VCaP (cell line): ENCODE data around the gene ATL2.

ENCODE experiments used
- H3K27ac ChIP-seq: fragments of 450-650 bp; 2 replicates; pipeline ENCODE4 v1.5.1; 2017
- TF ChIP-seq, protein P1 (sequence below): fragments of 450-650 bp; conservative IDR thresholded peaks from 2 replicates; pipeline ENCODE4 v1.5.1; 2017; ENCODE audit warnings: mild to moderate bottlenecking, moderate library complexity

ATL2 gene

GRCh38 chr2:38268691-38269327 lies 108.3 kb downstream of the ATL2 start:
- no peak overlapping the region for H3K27ac ChIP-seq
- TF ChIP-seq, protein P1, sequence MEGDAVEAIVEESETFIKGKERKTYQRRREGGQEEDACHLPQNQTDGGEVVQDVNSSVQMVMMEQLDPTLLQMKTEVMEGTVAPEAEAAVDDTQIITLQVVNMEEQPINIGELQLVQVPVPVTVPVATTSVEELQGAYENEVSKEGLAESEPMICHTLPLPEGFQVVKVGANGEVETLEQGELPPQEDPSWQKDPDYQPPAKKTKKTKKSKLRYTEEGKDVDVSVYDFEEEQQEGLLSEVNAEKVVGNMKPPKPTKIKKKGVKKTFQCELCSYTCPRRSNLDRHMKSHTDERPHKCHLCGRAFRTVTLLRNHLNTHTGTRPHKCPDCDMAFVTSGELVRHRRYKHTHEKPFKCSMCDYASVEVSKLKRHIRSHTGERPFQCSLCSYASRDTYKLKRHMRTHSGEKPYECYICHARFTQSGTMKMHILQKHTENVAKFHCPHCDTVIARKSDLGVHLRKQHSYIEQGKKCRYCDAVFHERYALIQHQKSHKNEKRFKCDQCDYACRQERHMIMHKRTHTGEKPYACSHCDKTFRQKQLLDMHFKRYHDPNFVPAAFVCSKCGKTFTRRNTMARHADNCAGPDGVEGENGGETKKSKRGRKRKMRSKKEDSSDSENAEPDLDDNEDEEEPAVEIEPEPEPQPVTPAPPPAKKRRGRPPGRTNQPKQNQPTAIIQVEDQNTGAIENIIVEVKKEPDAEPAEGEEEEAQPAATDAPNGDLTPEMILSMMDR, result no peak

- no peak overlapping the region for H3K27ac ChIP-seq
- TF ChIP-seq, protein P1, result no peak
These were observed 109.1 kb downstream of the ATL2 start for GRCh38 chr2:38268001-38268400.

DNA sequence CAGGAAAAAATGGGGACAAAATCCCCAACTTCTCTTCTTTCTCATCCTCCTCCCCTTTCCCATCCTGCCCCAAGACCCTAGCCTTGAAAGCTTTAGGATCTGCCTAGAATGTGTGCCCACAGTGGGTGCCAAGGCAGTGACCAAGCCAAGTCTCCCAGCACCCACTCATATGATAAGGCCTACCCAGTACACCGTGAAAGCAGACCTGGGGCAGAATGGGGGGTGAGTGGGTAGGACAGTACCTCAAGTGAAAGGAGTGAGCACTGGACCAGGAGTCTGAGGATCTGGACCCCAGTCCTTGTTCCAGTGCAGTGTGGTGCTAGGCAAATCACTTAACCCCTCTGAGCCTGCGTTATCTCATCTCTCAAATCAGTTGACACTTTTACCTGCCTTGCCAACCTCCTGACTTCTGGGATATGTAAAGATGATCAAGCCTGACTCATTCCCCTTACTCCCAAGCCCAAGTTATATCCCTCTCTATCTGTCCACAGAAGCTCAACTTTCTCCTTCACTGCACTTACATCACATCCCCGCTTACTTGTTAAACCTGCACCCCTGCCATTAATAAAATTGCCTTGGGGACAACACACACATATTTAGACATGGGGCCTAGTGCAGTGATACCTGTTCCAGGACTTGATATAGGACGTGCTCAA lies 109.7 kb downstream of the ATL2 start:
- no peak overlapping the region for H3K27ac ChIP-seq
- TF ChIP-seq, protein P1, result no peak

DNA sequence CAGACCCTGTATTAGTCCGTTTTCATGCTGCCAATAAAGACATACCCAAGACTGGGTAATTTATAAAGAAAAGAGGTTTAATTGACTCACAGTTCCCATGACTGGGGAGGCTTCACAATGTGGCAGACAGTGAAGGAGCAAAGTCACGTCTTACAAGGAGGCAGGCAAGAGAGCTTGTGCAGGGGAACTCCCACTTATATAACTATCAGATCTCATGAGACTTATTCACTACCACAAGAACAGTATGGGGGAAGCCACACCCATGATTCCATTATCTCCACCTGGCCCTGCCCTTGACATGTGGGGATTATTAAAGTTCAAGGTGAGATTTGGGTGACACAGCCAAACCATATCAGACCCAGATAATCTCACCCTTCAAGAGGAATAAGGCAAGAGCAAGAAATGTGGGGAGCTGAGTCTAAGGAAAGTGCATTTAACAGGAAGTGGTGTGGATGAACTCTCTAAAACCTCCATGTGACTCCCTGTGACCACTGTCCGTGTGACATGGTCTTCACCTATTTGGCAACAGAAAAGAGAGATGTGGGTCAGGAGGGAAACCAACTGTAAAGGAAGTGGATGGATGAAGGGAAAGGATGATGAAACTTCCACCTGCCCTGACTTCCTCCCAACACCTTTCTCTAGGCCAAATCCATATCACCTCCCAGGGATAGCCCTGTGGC lies 110.6 kb downstream of the ATL2 start:
- TF ChIP-seq, protein P1, result no peak

GRCh38 chr2:38265461-38265860 lies 111.6 kb downstream of the ATL2 start:
- TF ChIP-seq, protein P1, result no peak

More for the DNA sequence above, 110.6 kb downstream of the ATL2 start:
- H3K27ac ChIP-seq, result no peak overlapping the region

DNA sequence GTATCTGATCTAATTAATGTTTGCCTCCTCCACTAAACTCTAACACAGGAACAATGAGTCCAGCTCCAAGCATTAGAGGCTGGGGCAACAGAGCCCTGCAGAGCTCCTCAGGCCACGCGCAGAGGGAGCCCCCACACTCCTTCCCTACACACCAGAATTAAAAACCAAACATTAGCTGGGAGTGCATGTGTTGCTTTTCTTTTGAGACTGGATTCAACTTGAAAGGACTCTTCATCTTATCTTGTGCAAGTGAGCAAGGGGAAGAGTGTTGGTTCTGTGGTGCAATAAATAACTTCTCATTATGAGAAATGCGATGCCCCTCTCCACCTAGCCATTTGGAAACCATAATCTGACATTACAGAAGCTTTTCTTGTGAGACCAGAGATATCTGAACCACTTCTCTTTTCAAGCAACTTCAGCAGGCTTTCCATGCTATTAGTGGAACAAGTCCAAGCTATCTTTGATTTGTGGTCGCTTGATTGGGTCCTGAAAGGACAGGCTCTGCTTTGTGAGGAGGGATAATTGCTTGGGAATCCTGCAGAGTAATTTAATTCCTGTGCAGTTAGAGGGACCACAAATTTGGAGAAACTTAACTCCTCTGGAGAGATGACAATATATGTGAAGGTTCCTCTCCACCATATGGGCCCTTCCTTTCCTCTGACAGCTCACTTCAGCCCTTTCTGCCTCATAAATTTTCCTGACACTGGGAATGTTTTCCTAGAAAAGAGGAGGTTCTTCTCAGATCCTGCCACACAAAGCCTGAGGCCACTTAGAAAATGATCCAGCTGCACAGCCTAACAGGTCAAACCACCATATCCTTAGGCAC lies 112.5 kb downstream of the ATL2 start:
- TF ChIP-seq, protein P1, result no peak
- H3K27ac ChIP-seq, result no peak overlapping the region

More at GRCh38 chr2:38265461-38265860, 111.6 kb downstream of the ATL2 start:
- no peak overlapping the region for H3K27ac ChIP-seq

DNA sequence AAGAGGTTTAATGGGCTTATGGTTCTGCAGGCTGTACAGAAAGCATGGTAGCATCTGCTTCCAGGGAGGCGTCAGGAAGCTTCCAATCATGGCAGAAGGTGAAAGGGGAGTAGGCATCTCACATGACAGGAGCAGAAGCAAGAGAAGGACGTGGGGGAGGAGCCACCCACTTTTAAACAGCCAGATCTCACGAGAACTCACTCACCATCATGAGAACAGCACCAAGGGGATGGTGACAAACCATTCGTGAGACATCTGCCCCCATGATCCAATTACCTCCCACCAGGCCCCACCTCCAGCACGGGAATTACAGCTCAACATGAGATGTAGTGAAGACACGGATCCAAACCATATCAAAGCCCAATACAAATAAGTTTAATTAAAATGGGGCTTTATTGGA lies 113.8 kb downstream of the ATL2 start:
- TF ChIP-seq, protein P1, result no peak
- H3K27ac ChIP-seq, result no peak overlapping the region
